GM20431 (cell line): ENCODE measurements around the gene SERP1.

Source experiments
- in situ Hi-C: fragments of 300-500 bp; cut with MseI, MboI; formaldehyde crosslinking; loops from one replicate; pipeline ENCODE4 v1.15.0; 2020; ENCODE audit warnings: low sequenced_read_pairs; ENCODE audit not compliant: unreplicated experiment

SERP1 gene

GRCh38 chr3:150546226-150547044 is at the start of gene SERP1, which contains the start of gene EIF2A:
Gene SERP1, minus strand, starts transcription at chr3:150546496. Its CDS starts 361 bp downstream, at chr3:150546135.
Gene EIF2A, plus strand, starts transcription at chr3:150546787. Its CDS starts 16 bp downstream, at chr3:150546803.
- in situ Hi-C loops, result loop anchor here (25.0 kb wide), 1 partner anchor 316 kb away; no protein-coding TSS in a partner anchor

- in situ Hi-C loops, result no loop called here
Observed at GRCh38 chr3:150594150-150594549, 47.9 kb upstream of the SERP1 start.

DNA sequence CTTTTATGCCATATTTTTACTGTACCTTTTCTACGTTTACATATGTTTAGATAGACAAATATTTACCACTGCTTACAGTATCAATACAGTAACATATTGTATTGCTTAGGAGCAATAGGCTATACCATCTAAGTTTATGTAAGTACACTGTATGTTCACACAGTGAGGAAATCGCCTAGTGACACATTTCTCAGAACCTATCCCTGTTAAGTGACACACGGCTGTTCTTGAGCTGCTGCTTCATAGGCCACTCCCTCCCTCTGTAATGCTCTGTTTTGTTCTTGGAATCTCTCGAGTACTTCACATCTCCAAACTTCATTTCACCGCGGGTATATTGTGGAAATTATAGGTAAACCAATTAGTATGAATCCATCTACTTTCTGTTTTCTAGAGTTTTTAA is 43.5 kb upstream of the SERP1 start:
- in situ Hi-C loops, result no loop called here

GRCh38 chr3:150588027-150588830 is 41.9 kb upstream of the SERP1 start:
- in situ Hi-C loops, result no loop called here

GRCh38 chr3:150583028-150583427 is 36.7 kb upstream of the SERP1 start:
- in situ Hi-C loops, result no loop called here

DNA sequence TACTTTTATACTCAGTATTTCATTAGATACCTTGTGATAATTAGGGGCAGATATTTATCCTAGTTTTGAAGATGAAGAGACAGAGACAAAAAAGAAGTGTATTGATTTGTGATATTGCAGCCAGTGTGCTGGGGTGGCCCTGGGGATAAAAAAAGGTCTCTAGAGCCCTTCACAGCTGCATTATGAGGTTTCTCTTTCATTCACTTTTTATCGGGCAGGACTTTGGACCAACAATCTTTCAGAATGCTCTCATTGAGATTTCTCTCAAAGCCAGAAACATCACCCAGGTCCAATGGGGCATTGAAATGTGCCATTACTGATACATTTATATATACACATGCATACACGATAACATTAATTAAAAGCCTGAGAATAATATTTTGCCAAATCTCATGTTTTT is 36.3 kb upstream of the SERP1 start:
- in situ Hi-C loops, result no loop called here

- in situ Hi-C loops, result no loop called here
Observed at GRCh38 chr3:150581174-150581573, 34.9 kb upstream of the SERP1 start.

DNA sequence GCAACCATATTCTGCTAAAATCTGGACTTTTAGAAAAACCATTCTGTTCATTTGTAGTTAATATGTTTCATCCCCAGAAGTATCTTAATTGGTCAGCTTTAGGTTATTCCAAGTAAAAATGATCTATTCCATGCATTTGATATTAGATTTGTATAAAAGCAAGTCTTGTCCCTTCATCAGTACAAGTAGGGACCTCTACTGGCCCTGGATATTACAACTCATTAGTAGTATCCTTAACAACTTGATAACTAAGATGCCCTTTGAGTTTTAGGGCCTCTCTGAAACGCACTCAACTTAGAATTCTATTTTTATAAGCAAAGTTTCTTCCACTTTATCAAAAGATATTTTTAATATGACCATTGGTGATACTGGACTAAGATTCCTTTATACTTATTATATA is 31.6 kb upstream of the SERP1 start:
- in situ Hi-C loops, result no loop called here

DNA sequence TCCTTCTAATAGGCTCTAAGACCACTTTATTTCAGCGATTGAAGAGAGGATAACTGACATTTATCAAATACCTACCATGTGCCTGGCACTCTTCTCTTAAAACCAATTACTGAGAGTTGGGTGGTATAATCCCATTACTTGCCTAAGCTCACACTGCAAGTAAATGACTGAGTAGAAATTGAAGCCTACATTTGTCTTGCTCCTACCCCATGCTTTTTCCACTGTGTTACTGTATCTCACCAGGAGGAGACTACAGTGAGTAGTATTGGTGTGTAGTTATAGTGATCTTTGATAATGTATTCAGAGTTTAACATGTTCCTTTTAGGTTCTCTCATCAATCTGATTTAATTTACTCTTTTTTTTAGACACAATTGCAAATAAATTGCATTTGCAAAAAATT is 21.0 kb upstream of the SERP1 start:
- in situ Hi-C loops, result no loop called here

- in situ Hi-C loops, result no loop called here
Observed at GRCh38 chr3:150564243-150564642, 17.9 kb upstream of the SERP1 start.

DNA sequence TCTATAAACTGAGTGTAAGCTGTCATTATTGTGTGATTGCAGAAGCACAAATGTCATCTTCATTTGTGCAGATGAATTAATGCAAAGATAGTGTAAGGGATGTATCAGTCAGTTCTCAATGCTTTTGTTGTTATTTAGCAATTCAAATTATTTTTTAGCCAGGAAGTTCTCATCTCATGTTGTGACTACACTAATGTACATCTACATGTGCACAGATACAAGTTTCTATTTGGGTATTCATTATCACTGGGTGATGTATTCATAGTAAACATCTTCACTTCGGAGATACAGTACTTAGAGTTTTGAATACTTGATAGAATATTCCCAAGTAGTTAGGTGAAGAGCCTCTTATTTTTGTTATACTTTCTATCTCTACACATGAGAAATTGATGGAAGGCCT is 11.4 kb upstream of the SERP1 start:
- in situ Hi-C loops, result no loop called here

DNA sequence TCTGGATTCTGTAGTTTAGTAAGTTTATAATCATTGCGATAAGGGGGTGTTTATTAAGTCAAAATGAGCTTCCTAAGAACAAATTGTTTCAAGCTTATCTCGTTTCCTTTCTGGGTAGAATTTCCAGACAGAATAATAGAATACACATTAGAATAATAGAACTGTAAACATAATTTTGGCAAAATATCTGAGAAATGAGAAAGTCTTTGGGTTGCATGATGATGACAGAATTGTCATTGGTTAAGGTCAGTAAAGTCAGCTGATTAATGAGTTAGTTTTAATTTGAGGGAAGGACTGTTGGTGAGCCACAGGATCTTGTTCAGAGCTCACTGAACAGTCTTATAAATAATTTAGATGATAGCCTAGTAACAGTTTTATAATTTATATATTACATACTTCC is 10.5 kb upstream of the SERP1 start:
- in situ Hi-C loops, result no loop called here

GRCh38 chr3:150555859-150556436 is 9.7 kb upstream of the SERP1 start:
- in situ Hi-C loops, result no loop called here

GRCh38 chr3:150547045-150547741 is 897 bp upstream of the SERP1 start:
- in situ Hi-C loops, result loop anchor here (25.0 kb wide), 1 partner anchor 315 kb away; no protein-coding TSS in a partner anchor

- in situ Hi-C loops, result loop anchor here (25.0 kb wide), 1 partner anchor 317 kb away; no protein-coding TSS in a partner anchor
Observed at GRCh38 chr3:150545419-150546225, 674 bp downstream of the SERP1 start.

- in situ Hi-C loops, result loop anchor here (25.0 kb wide), 1 partner anchor 318 kb away; no protein-coding TSS in a partner anchor
Observed at GRCh38 chr3:150544726-150545125, 1.6 kb downstream of the SERP1 start.

- in situ Hi-C loops, result loop anchor here (25.0 kb wide), 1 partner anchor 318 kb away; no protein-coding TSS in a partner anchor
Observed at GRCh38 chr3:150544041-150544440, 2.3 kb downstream of the SERP1 start.

- in situ Hi-C loops, result loop anchor here (25.0 kb wide), 1 partner anchor 319 kb away; no protein-coding TSS in a partner anchor
Observed at GRCh38 chr3:150543531-150543930, 2.8 kb downstream of the SERP1 start.

- in situ Hi-C loops, result loop anchor here (25.0 kb wide), 1 partner anchor 319 kb away; no protein-coding TSS in a partner anchor
Observed at GRCh38 chr3:150543128-150543527, 3.2 kb downstream of the SERP1 start.
